Peyer's patch (tissue), 4 donors: Measurements from ENCODE around the gene KCNMA1.

Experiments
- CTCF ChIP-seq, 6 experiments: fragments of 450-650 bp in 4 of 6; fragments of 200-600 bp in 2 of 6; sonication (generic) in 1 of 6; IDR thresholded peaks; one replicate each; pipeline ENCODE4 v1.5.1; 2017 to 2019; ENCODE audit warnings: antibody characterized with exemption in 6 of 6, mild to moderate bottlenecking in 3 of 6, moderate library complexity in 1 of 6
- POLR2A ChIP-seq, 2 donors: fragments of 450-650 bp; IDR thresholded peaks; one replicate each; pipeline ENCODE4 v1.5.1; 2017; ENCODE audit warnings: antibody characterized with exemption in 2 of 2, mild to moderate bottlenecking in 2 of 2, moderate library complexity in 2 of 2

GRCh38 chr10:77049146-77049545 lies 588.5 kb downstream of the KCNMA1 start:
- TF ChIP-seq CTCF (IDR thresholded peaks at IDR 0.05) (no peak), POLR2A (IDR thresholded peaks at IDR 0.05) (no peak)
